ENCODE results near the gene SELENOO. TPM values are rescaled to one million over a fixed set of nuclear protein-coding genes. Genes with fewer than 3 reads are reported as not detected.

The SELENOO gene
- total and polyA plus RNA-seq, 2 donors from 2014 or later, result 19.7 to 42.8 TPM

DNA sequence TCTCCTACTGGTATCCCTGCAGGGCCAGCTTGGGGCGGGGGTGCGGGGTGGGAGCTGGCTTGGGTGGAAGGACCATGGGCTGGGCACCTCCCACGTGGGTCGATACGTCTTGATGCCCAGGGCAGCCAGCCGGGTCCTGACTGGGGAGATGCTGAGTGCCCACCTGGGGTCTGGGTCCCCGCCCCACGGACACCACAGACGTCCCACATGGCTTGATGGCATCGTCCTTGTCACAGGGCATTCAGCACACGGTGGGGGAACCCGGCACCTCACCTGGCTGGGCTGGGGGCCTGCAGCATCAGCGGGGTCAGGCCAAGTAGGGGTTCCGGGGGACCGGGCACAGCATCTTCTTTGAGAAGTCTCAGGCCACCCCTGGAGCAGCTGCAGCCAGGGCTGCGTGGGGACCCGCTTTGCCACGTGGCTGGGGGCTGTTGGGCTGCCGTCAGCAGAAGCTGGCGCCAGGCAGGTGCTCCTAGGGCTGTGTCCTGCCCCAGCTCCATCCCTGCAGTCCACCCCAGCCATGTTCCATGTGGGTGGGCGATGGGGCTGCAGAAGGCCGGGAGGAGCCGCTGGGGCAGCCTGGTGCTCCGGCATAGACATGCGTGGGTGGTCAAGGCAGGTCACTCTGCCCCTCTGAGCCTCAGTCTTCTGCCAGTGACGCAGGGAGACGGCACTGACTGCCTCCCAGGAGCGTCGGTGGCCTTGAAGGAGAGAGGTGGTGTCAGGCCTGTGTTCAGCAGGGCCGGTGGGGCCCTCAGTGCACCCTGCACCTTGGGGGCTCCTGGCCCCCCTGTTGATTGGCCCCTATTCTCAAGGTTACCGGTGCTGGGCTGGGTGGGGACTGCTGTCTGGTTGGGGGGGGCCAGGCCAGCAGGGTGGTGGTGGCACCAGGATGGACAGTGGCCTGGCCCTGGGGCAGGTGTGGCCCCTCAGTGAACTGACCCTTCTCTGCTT, 8.4 kb downstream of the SELENOO start:
- Histone ChIP-seq H3K9me3 (ENCODE audit: control insufficient read depth in 2 of 3, insufficient read depth in 1 of 3, low read length in 3 of 3) (no peaks in the 10 kb centered on the region), H3K27ac (ENCODE audit: low read depth in 2 of 2, low read length in 2 of 2) (no peak overlapping the region), H3K4me1 (ENCODE audit: control insufficient read depth in 2 of 3, insufficient read depth in 2 of 3, low read depth in 1 of 3, low read length in 3 of 3) (peaks cover 0 to 8% (median 7%) of the 10 kb centered on the region in 3 donors), H3K27me3 (ENCODE audit: control insufficient read depth, insufficient read depth, low read length) (no peaks in the 10 kb centered on the region), H3K36me3 (ENCODE audit: control insufficient read depth in 2 of 3, insufficient read depth in 3 of 3, low read length in 3 of 3) (peaks cover 8 to 35% (median 10%) of the 10 kb centered on the region in 3 donors), H3K9ac (ENCODE audit: low read length in 3 of 3) (no peak overlapping the region), H3K4me3 (ENCODE audit: low read length in 3 of 3) (no peak overlapping the region)
- no peak for FAIRE-seq
- TF ChIP-seq, protein P1, sequence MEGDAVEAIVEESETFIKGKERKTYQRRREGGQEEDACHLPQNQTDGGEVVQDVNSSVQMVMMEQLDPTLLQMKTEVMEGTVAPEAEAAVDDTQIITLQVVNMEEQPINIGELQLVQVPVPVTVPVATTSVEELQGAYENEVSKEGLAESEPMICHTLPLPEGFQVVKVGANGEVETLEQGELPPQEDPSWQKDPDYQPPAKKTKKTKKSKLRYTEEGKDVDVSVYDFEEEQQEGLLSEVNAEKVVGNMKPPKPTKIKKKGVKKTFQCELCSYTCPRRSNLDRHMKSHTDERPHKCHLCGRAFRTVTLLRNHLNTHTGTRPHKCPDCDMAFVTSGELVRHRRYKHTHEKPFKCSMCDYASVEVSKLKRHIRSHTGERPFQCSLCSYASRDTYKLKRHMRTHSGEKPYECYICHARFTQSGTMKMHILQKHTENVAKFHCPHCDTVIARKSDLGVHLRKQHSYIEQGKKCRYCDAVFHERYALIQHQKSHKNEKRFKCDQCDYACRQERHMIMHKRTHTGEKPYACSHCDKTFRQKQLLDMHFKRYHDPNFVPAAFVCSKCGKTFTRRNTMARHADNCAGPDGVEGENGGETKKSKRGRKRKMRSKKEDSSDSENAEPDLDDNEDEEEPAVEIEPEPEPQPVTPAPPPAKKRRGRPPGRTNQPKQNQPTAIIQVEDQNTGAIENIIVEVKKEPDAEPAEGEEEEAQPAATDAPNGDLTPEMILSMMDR (IDR thresholded peaks at IDR 0.05; ENCODE audit: borderline replicate concordance, extremely low read depth, insufficient read depth), result no peak
- intact Hi-C loops (cut with DNase I), result no loop called here
- DNase-seq, result peak in 2 of 5 donors; percentile 51 to 79

DNA sequence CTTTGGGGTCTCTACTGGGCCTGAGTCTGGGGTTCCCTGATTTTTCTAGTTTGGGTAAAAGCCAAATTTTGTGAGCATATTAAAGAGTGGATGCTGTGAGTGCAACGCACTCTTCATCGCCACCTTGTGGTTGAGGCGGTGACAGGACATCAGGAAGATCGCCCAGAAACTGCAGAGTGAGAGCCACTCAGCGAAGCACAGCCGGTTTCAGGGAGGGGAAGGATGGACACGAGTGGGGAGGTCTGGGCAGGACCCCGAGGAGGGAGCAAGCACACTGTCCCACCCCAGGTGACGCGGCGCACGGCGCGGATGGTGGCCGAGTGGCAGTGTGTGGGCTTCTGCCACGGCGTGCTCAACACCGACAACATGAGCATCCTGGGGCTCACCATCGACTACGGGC, 9.1 kb downstream of the SELENOO start:
- intact Hi-C loops (cut with DNase I), result loop anchor here (5.0 kb wide), 1 partner anchor 63 kb away; no protein-coding TSS in a partner anchor
- TF ChIP-seq, protein P1 (IDR thresholded peaks at IDR 0.05; ENCODE audit: borderline replicate concordance, extremely low read depth, insufficient read depth), result peak; percentile 83
- FAIRE-seq (no peak), DNase-seq (peak; percentile 54 to 85 (median 67))
- no peak overlapping the region for H3K27ac ChIP-seq (ENCODE audit: low read depth in 2 of 2, low read length in 2 of 2)
- peaks cover 8 to 39% (median 12%) of the 10 kb centered on the region in 3 donors for H3K36me3 ChIP-seq (ENCODE audit: control insufficient read depth in 2 of 3, insufficient read depth in 3 of 3, low read length in 3 of 3)
- no peaks in the 10 kb centered on the region for H3K9me3 ChIP-seq (ENCODE audit: control insufficient read depth in 2 of 3, insufficient read depth in 1 of 3, low read length in 3 of 3)
- H3K4me3 ChIP-seq (ENCODE audit: low read length in 3 of 3), result no peak overlapping the region
- H3K4me1 ChIP-seq (ENCODE audit: control insufficient read depth in 2 of 3, insufficient read depth in 2 of 3, low read depth in 1 of 3, low read length in 3 of 3), result peaks cover 0 to 8% (median 3%) of the 10 kb centered on the region in 3 donors
- no peak overlapping the region for H3K9ac ChIP-seq (ENCODE audit: low read length in 3 of 3)
- no peaks in the 10 kb centered on the region for H3K27me3 ChIP-seq (ENCODE audit: control insufficient read depth, insufficient read depth, low read length)

GRCh38 chr22:50210378-50211139, 9.7 kb downstream of the SELENOO start:
- intact Hi-C loops (cut with DNase I), result loop anchor here (5.0 kb wide), 1 partner anchor 63 kb away; no protein-coding TSS in a partner anchor
- peaks cover 8 to 43% (median 14%) of the 10 kb centered on the region in 3 donors for H3K36me3 ChIP-seq (ENCODE audit: control insufficient read depth in 2 of 3, insufficient read depth in 3 of 3, low read length in 3 of 3)
- H3K27me3 ChIP-seq (ENCODE audit: control insufficient read depth, insufficient read depth, low read length), result no peaks in the 10 kb centered on the region
- FAIRE-seq, result no peak
- TF ChIP-seq, protein P1 (IDR thresholded peaks at IDR 0.05; ENCODE audit: borderline replicate concordance, extremely low read depth, insufficient read depth), result no peak
- peaks cover 0 to 10% (median 0%) of the 10 kb centered on the region in 3 donors for H3K4me1 ChIP-seq (ENCODE audit: control insufficient read depth in 2 of 3, insufficient read depth in 2 of 3, low read depth in 1 of 3, low read length in 3 of 3)
- peak in 2 of 5 donors; percentile 37 to 80 for DNase-seq
- H3K27ac ChIP-seq (ENCODE audit: low read depth in 2 of 2, low read length in 2 of 2), result no peak overlapping the region
- H3K9ac ChIP-seq (ENCODE audit: low read length in 3 of 3), result no peak overlapping the region
- H3K9me3 ChIP-seq (ENCODE audit: control insufficient read depth in 2 of 3, insufficient read depth in 1 of 3, low read length in 3 of 3), result no peaks in the 10 kb centered on the region
- no peak overlapping the region for H3K4me3 ChIP-seq (ENCODE audit: low read length in 3 of 3)
